SK-N-SH (cell line): ENCODE measurements around the gene CDC37.
"Not testable (repeated sequence)": the region's sequence is repeated elsewhere in the genome, so short reads cannot be mapped to it uniquely, and the experiment has no call there.

ENCODE experiments used
- CHD2 ChIP-seq: fragments of 150-350 bp; IDR thresholded peaks from 2 replicates; pipeline ENCODE4 v1.6.1; 2018; ENCODE audit warnings: low read length; ENCODE audit not compliant: partially characterized antibody
- EP300 ChIP-seq, 2 experiments: IDR thresholded peaks; 2 replicates each; pipeline versions ENCODE4 v1.4.0 to v1.6.1; 2012; ENCODE audit warnings: borderline replicate concordance in 1 of 2, low read depth in 1 of 2, low read length in 1 of 2
- EZH2phosphoT487 ChIP-seq: fragments of 200-600 bp; sonication (generic); IDR thresholded peaks from 2 replicates; pipeline ENCODE4 v1.6.1; 2017; ENCODE audit warnings: low read depth, mixed run types, mild to moderate bottlenecking, antibody characterized with exemption, moderate library complexity, borderline replicate concordance
- GABPA ChIP-seq: IDR thresholded peaks from 2 replicates; pipeline ENCODE4 v1.4.0; 2012; ENCODE audit warnings: low read depth, mild to moderate bottlenecking
- NFIC ChIP-seq: IDR thresholded peaks from 2 replicates; pipeline ENCODE4 v1.4.0; 2012; ENCODE audit warnings: borderline replicate concordance
- POLR2AphosphoS5 ChIP-seq: IDR thresholded peaks from 2 replicates; pipeline ENCODE4 v1.6.1; 2012; ENCODE audit warnings: low read depth, low read length
- TF ChIP-seq, protein P1 (sequence below): fragments of 200-600 bp; sonication (generic); IDR thresholded peaks from 2 replicates; pipeline ENCODE4 v1.6.1; 2017; ENCODE audit warnings: antibody characterized with exemption, mild to moderate bottlenecking, moderate library complexity

- TF ChIP-seq, protein P1, sequence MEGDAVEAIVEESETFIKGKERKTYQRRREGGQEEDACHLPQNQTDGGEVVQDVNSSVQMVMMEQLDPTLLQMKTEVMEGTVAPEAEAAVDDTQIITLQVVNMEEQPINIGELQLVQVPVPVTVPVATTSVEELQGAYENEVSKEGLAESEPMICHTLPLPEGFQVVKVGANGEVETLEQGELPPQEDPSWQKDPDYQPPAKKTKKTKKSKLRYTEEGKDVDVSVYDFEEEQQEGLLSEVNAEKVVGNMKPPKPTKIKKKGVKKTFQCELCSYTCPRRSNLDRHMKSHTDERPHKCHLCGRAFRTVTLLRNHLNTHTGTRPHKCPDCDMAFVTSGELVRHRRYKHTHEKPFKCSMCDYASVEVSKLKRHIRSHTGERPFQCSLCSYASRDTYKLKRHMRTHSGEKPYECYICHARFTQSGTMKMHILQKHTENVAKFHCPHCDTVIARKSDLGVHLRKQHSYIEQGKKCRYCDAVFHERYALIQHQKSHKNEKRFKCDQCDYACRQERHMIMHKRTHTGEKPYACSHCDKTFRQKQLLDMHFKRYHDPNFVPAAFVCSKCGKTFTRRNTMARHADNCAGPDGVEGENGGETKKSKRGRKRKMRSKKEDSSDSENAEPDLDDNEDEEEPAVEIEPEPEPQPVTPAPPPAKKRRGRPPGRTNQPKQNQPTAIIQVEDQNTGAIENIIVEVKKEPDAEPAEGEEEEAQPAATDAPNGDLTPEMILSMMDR, result not testable (repeated sequence)
- not testable (repeated sequence) for TF ChIP-seq NFIC; GABPA; POLR2AphosphoS5; EP300 (IDR thresholded peaks at IDR 0.05; ENCODE audit: borderline replicate concordance in 1 of 2, low read depth in 1 of 2, low read length in 1 of 2); EZH2phosphoT487; CHD2
These were observed 20.2 kb downstream of the CDC37 start for GRCh38 chr19:10383223-10383499.
